Common myeloid progenitor, CD34-positive (primary cell): ENCODE data around the gene CEPT1.
A peak's percentile ranks its signal among the peaks of the same experiment; 100 is the strongest.

ENCODE experiments used
- CTCF ChIA-PET: fragments of 350-600 bp; sonication (Branson Sonifier 250); formaldehyde crosslinking; loops from one replicate; lab custom pipeline; 2021; ENCODE audit warnings: antibody characterized with exemption; lab: Charles Lee
- POLR2A ChIA-PET: fragments of 350-600 bp; sonication (Branson Sonifier 250); formaldehyde crosslinking; loops from one replicate; lab custom pipeline; 2021; ENCODE audit warnings: antibody characterized with exemption; lab: Charles Lee
- DNase-seq, 3 donors: peaks; one replicate each; pipeline versions ENCODE4 v3.0.0 to v3.0.0-alpha.2; 2013
- H3K27ac ChIP-seq, 2 experiments: 1 replicate in 1 of 2; 2 replicates in 1 of 2; pipeline ENCODE4 v1.7.0; 2013; ENCODE audit warnings: inconsistent platforms in 2 of 2, low read length in 2 of 2, mild to moderate bottlenecking in 2 of 2, low read depth in 1 of 2, moderate library complexity in 1 of 2; ENCODE audit not compliant: severe bottlenecking in 2 of 2, insufficient read depth in 1 of 2, poor library complexity in 1 of 2
- H3K27me3 ChIP-seq, 5 experiments: replicated peaks in 2 of 5; 1 replicate in 3 of 5; 2 replicates in 2 of 5; pipeline versions ENCODE4 v1.6.1 to v1.7.0; 2013; ENCODE audit warnings: low read length in 4 of 5, mild to moderate bottlenecking in 2 of 5, moderate library complexity in 2 of 5, inconsistent platforms in 1 of 5; ENCODE audit not compliant: insufficient read depth in 5 of 5, control insufficient read depth in 4 of 5
- H3K36me3 ChIP-seq, 4 experiments: 1 replicate in 2 of 4; 2 replicates in 2 of 4; pipeline versions ENCODE4 v1.6.1 to v1.7.0; 2013; ENCODE audit warnings: low read length in 3 of 4, control low read depth in 1 of 4, mild to moderate bottlenecking in 1 of 4; ENCODE audit not compliant: control insufficient read depth in 4 of 4, insufficient read depth in 4 of 4
- H3K4me1 ChIP-seq, 4 experiments: 1 replicate in 3 of 4; 2 replicates in 1 of 4; pipeline versions ENCODE4 v1.6.1 to v1.7.1; 2013; ENCODE audit warnings: low read length in 3 of 4, mild to moderate bottlenecking in 3 of 4, control low read depth in 1 of 4, inconsistent platforms in 1 of 4, moderate library complexity in 1 of 4; ENCODE audit not compliant: control insufficient read depth in 4 of 4, insufficient read depth in 4 of 4; ENCODE audit errors: control extremely low read depth in 1 of 4
- H3K4me3 ChIP-seq, 7 experiments: 1 replicate in 4 of 7; 2 replicates in 3 of 7; pipeline versions ENCODE4 v1.5.1 to v1.7.0; 2013; ENCODE audit warnings: mild to moderate bottlenecking in 7 of 7, low read length in 6 of 7, moderate library complexity in 6 of 7, inconsistent platforms in 2 of 7, low read depth in 2 of 7, control low read depth in 1 of 7; ENCODE audit not compliant: insufficient read depth in 4 of 7, control insufficient read depth in 1 of 7; ENCODE audit errors: extremely low read depth in 1 of 7
- H3K9me3 ChIP-seq, 5 experiments: 1 replicate in 4 of 5; 2 replicates in 1 of 5; pipeline versions ENCODE4 v1.6.1 to v1.7.1; 2013; ENCODE audit warnings: low read length in 4 of 5, mild to moderate bottlenecking in 2 of 5, inconsistent platforms in 1 of 5, low read depth in 1 of 5, moderate library complexity in 1 of 5; ENCODE audit not compliant: control insufficient read depth in 4 of 5, insufficient read depth in 2 of 5; ENCODE audit errors: control extremely low read depth in 1 of 5
- WGBS: methylation state at CpG from one replicate; pipeline ENCODE4 v1.1.5; 2013; ENCODE audit not compliant: insufficient coverage; 5-methylcytosine and 5-hydroxymethylcytosine counted together

Gene CEPT1

DNA sequence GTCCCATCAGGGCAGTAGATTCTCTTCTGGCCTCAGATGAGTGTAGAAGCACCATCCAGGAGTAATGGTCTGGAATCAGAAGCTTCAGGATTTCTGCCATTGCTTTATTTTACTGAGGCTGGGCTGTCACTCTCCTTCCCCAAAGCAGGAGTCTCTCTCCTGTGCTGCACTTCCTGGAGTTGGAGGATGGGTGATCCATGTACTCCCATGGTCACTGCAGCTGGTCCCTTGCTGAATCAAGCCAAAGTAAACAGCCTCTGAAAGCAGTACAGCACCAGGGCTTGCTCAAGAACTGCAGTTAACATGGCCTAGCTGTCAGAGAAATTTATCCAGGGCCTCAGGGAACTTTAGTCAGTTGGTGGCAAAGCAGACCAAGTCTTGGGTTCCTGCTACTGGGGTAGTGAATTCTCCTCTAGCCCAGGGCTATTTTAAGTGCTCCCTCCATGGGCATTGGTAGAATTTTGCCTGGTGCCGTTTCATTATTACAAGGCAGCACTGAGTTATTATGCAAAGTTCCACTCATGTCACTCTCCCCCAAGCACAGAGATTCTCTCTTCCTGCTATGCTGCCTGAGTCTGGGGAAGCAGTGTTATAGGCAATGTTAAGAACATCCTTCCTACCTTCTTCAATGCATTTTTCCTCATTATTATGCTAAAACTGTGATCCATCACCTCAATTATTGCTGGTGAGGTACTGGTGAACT lies 29.7 kb upstream of the CEPT1 start:
- H3K4me1 ChIP-seq: no peaks in the 10 kb centered on the region
- ChIA-PET POLR2A (no interaction called here), CTCF (no interaction called here)
- H3K27ac ChIP-seq: no peak overlapping the region
- no peak overlapping the region for H3K4me3 ChIP-seq
- WGBS: no CpG with 5 or more reads among the region's 1 CpG
- H3K9me3 ChIP-seq: peaks cover 2 to 20% (median 4%) of the 10 kb centered on the region in 5 experiments
- DNase-seq: no peak
- H3K36me3 ChIP-seq: peaks cover 0 to 6% (median 1%) of the 10 kb centered on the region in 4 experiments
- H3K27me3 ChIP-seq: no peaks in the 10 kb centered on the region

DNA sequence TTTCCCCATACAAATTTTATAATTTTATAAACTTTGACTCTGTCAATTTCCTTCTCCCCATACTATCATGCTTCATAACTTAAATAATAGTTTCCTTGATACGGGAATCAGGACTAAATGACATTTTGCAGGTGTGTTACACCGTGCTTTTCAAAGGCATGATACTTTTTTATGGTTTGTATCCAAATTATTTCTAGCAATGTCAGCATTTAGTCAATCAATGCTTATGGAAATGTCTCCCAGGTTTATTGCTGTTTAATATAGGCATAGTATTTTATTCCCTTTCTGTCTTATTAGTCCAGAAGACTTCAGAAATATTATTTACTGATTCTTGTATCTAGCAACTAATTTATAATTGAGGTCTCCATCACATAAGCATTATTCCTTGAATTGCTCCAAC lies 23.5 kb upstream of the CEPT1 start:
- DNase-seq: no peak
- WGBS: 94% methylated on average over 2 of the region's 2 CpGs
- no peaks in the 10 kb centered on the region for H3K9me3 ChIP-seq
- H3K27ac ChIP-seq: no peak overlapping the region
- H3K36me3 ChIP-seq: peaks cover 6 to 29% (median 15%) of the 10 kb centered on the region in 4 experiments
- H3K4me3 ChIP-seq: no peak overlapping the region
- ChIA-PET POLR2A (no interaction called here), CTCF (no interaction called here)
- no peaks in the 10 kb centered on the region for H3K27me3 ChIP-seq
- no peaks in the 10 kb centered on the region for H3K4me1 ChIP-seq

DNA sequence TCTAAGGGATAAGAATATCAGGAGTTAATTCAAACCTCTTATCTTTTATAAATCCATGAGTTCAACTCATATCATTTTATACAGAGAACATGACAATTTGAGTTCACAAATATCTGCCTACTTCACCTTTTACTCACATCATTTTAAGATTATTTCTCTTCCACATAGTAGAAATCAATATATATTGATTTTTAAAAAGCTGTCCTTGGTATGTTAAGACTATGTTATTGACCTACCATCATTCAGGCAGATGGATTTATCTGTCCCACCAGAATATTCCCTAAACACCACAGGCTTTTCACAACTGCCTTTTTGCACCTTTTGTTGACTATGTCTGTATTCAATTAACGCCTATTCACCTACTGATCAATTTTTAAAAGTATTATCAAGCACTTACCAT lies 13.7 kb upstream of the CEPT1 start:
- 88% methylated on average over 1 of the region's 1 CpG for WGBS
- no peak overlapping the region for H3K4me3 ChIP-seq
- H3K9me3 ChIP-seq: no peaks in the 10 kb centered on the region
- DNase-seq: no peak
- ChIA-PET CTCF (no interaction called here), POLR2A (no interaction called here)
- peaks cover 19 to 35% (median 23%) of the 10 kb centered on the region in 4 experiments for H3K36me3 ChIP-seq
- H3K4me1 ChIP-seq: peaks cover 2 to 30% (median 8%) of the 10 kb centered on the region in 4 experiments
- no peaks in the 10 kb centered on the region for H3K27me3 ChIP-seq
- H3K27ac ChIP-seq: no peak overlapping the region

DNA sequence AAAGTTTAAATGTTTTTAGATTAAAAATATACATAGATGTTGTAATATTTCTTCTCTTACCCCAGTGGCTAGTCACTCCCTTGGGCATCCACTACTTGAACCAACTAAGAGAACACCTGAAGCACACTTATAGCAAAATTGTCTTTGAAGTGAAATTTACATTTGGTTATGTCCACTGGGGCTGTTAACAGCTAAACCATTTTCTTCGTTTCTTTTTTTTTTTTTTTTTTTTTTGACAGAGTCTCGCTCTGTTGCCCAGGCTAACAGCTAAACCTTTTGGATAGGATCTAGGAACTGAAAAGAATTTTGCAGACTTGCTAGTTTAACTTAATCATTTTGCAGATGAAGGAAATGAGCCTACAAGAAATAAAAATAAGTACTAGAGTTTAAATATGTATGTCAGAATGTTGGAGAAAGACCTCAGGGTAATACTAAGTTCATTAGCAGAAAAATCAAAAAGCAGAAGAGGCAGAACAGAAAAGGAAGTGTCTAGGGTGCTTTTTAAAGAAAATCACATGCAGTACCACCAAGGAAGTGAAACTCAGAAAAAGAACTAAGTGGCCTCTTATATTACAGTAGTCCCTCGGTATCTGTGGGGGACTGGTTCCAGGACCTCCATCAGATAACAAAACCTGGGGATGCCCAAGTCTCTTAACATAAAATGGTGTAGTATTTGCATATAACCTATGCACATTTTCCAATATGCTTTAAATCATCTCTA lies 11.9 kb upstream of the CEPT1 start:
- CTCF ChIA-PET: no interaction called here
- POLR2A ChIA-PET: interaction anchor here (0.6 kb wide), 1 partner anchor 75 kb away, joined by 3 read pairs; no protein-coding TSS in a partner anchor
- Histone ChIP-seq H3K9me3 (no peaks in the 10 kb centered on the region), H3K27ac (peak overlapping the region in 1 of 2 experiments; percentile 2), H3K4me1 (peaks cover 2 to 32% (median 10%) of the 10 kb centered on the region in 4 experiments), H3K36me3 (peaks cover 19 to 34% (median 23%) of the 10 kb centered on the region in 4 experiments), H3K4me3 (no peak overlapping the region), H3K27me3 (no peaks in the 10 kb centered on the region)
- DNase-seq: peak; percentile 11 to 46 (median 27)
- WGBS: 83% methylated on average over 1 of the region's 3 CpGs

DNA sequence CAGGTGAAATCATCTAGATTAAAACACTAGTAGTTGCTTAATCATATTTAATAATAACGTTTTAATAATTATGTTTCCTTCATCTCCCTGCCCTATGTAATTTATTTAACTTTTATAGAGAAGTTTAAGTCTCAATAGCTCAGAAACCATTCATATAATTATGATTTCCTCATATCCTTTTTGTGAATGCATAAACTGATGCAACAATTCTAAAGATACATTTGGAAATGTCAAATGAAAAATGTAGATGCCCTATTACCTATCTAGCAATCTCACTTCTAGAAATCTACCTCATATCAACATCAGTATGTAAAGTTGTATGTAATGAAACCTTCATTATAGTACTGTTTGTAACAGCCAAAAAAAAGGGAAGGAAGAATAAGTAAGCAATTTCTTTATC lies 10.6 kb upstream of the CEPT1 start:
- no CpG with 5 or more reads among the region's 1 CpG for WGBS
- ChIA-PET CTCF (no interaction called here), POLR2A (no interaction called here)
- H3K9me3 ChIP-seq: no peaks in the 10 kb centered on the region
- no peak overlapping the region for H3K27ac ChIP-seq
- no peak overlapping the region for H3K4me3 ChIP-seq
- peaks cover 11 to 22% (median 15%) of the 10 kb centered on the region in 4 experiments for H3K36me3 ChIP-seq
- no peaks in the 10 kb centered on the region for H3K27me3 ChIP-seq
- peaks cover 3 to 34% (median 12%) of the 10 kb centered on the region in 4 experiments for H3K4me1 ChIP-seq
- no peak for DNase-seq

DNA sequence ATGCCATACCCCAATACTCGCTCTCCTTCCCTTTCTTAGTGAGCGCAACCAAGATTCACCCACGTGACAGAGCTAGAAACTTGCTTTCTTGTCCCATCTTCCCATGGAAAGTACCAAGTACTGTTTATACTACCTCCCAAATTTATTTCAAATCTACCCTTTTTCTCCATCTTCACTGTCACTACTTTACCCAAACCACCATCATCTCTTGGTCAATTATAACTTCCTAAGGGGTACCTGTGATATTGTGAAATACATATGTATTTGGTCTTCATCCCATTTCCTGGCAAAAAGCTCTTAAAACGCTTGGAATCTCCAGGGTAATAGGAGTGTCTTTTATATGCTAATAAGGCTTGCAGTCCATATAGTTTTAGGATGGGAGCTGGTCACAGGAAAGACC lies 8.3 kb upstream of the CEPT1 start:
- 100% methylated on average over 4 of the region's 4 CpGs for WGBS
- no peak overlapping the region for H3K4me3 ChIP-seq
- H3K9me3 ChIP-seq: no peaks in the 10 kb centered on the region
- peaks cover under 1 to 14% (median 8%) of the 10 kb centered on the region in 4 experiments for H3K36me3 ChIP-seq
- no peak overlapping the region for H3K27ac ChIP-seq
- no peaks in the 10 kb centered on the region for H3K27me3 ChIP-seq
- H3K4me1 ChIP-seq: peaks cover 3 to 39% (median 12%) of the 10 kb centered on the region in 4 experiments
- no peak for DNase-seq
- POLR2A ChIA-PET: no interaction called here
- CTCF ChIA-PET: no interaction called here

DNA sequence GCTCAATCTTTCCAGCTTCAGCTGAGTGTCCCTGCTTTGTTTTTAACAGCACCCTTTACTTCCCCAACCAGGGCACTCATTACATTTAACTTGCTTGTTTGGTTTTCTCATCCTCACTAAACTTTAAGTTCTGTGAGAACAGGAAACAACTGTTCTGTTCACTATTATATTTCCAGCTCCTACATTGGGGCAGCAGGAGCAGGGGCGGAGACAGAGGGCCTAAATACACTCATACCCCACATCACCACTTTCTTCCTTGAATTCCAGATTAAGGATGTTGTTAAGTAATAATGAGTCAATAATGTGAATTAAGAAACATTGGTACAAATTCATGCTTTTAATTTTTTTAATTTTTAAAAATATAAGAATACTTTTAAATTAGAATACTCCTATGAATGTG lies 6.2 kb upstream of the CEPT1 start:
- WGBS: no CpG with 5 or more reads among the region's 1 CpG
- POLR2A ChIA-PET: no interaction called here
- no peak for DNase-seq
- no peaks in the 10 kb centered on the region for H3K9me3 ChIP-seq
- no peak overlapping the region for H3K4me3 ChIP-seq
- no peaks in the 10 kb centered on the region for H3K27me3 ChIP-seq
- peaks cover 0 to 8% (median 4%) of the 10 kb centered on the region in 4 experiments for H3K36me3 ChIP-seq
- H3K4me1 ChIP-seq: peaks cover 3 to 34% (median 11%) of the 10 kb centered on the region in 4 experiments
- CTCF ChIA-PET: no interaction called here
- H3K27ac ChIP-seq: no peak overlapping the region
